NCI-H2081 (cell line): ENCODE data around the gene RBMS3.

Experiments
- DNase-seq, 2 experiments: peaks; one replicate each; lab custom pipeline; 2025; lab: John Stamatoyannopoulos, UW

The RBMS3 gene

GRCh38 chr3:29277249-29277648 is 3.6 kb upstream of the RBMS3 start:
- no peak for DNase-seq

GRCh38 chr3:29279286-29279685 is 1.6 kb upstream of the RBMS3 start:
- DNase-seq, result no peak

- DNase-seq, result no peak
Measured at GRCh38 chr3:29279806-29280205, 1.1 kb upstream of the RBMS3 start.

- no peak for DNase-seq
Measured at GRCh38 chr3:29281094-29281343, 148 bp downstream of the RBMS3 start.

- no peak for DNase-seq
Measured at GRCh38 chr3:29281344-29282241, 722 bp downstream of the RBMS3 start.

GRCh38 chr3:29282427-29283230 is 1.8 kb downstream of the RBMS3 start:
- no peak for DNase-seq

GRCh38 chr3:29283231-29284119 is 2.6 kb downstream of the RBMS3 start:
- no peak for DNase-seq

- no peak for DNase-seq
Measured at GRCh38 chr3:29284497-29284896, 3.6 kb downstream of the RBMS3 start.

GRCh38 chr3:29285471-29286071 is 4.7 kb downstream of the RBMS3 start:
- DNase-seq, result no peak

- no peak for DNase-seq
Measured at GRCh38 chr3:29286478-29287240, 5.8 kb downstream of the RBMS3 start.

GRCh38 chr3:29290596-29290995 is 9.7 kb downstream of the RBMS3 start:
- DNase-seq, result no peak

GRCh38 chr3:29291260-29291981 is 10.6 kb downstream of the RBMS3 start:
- DNase-seq, result no peak

GRCh38 chr3:29291982-29292363 is 11.1 kb downstream of the RBMS3 start:
- DNase-seq, result no peak

GRCh38 chr3:29293421-29293820 is 12.6 kb downstream of the RBMS3 start:
- DNase-seq, result no peak

- no peak for DNase-seq
Measured at GRCh38 chr3:29297998-29298397, 17.1 kb downstream of the RBMS3 start.

- DNase-seq, result no peak
Measured at GRCh38 chr3:29301332-29302019, 20.6 kb downstream of the RBMS3 start.

- no peak for DNase-seq
Measured at GRCh38 chr3:29302619-29303018, 21.7 kb downstream of the RBMS3 start.

- DNase-seq, result no peak
Measured at GRCh38 chr3:29307295-29307694, 26.4 kb downstream of the RBMS3 start.

- DNase-seq, result no peak
Measured at GRCh38 chr3:29310865-29311264, 30.0 kb downstream of the RBMS3 start.

- DNase-seq, result no peak
Measured at GRCh38 chr3:29311795-29312194, 30.9 kb downstream of the RBMS3 start.
